Measurements from ENCODE around the gene CGA.

The CGA gene

DNA sequence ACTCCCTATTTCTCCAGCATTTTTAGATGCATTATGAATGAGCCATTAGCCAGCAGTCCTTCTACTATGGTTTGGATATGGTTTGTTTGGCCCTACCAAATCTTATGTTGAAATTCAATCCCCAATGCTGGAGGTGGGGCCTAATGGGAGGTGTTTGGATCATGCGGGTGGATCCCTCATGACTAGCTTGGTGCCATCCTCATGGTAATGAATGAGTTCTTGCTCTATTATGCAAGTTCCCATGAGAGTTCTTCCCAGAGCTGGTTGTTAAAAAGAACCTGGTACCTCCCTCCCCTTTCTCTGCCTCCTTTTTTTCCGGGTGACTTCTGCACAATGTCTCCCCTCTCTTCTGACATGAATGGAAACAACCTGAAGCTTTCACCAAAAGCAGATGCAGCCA is 6.2 kb upstream of the CGA start:
- no peak overlapping the region for H3K4me3 ChIP-seq (ENCODE audit: low read depth in 1 of 2, low read length in 1 of 2)
- no peaks in the 10 kb centered on the region for H3K9me3 ChIP-seq
- H3K36me3 ChIP-seq = no peaks in the 10 kb centered on the region
- peaks cover 57 to 83% of the 10 kb centered on the region in 2 experiments for H3K4me1 ChIP-seq (ENCODE audit: control insufficient read depth in 1 of 2, insufficient read depth in 1 of 2, low read depth in 1 of 2, low read length in 1 of 2)
- H3K27ac ChIP-seq = peak overlapping the region; percentile 69
- TF ChIP-seq, protein P1, sequence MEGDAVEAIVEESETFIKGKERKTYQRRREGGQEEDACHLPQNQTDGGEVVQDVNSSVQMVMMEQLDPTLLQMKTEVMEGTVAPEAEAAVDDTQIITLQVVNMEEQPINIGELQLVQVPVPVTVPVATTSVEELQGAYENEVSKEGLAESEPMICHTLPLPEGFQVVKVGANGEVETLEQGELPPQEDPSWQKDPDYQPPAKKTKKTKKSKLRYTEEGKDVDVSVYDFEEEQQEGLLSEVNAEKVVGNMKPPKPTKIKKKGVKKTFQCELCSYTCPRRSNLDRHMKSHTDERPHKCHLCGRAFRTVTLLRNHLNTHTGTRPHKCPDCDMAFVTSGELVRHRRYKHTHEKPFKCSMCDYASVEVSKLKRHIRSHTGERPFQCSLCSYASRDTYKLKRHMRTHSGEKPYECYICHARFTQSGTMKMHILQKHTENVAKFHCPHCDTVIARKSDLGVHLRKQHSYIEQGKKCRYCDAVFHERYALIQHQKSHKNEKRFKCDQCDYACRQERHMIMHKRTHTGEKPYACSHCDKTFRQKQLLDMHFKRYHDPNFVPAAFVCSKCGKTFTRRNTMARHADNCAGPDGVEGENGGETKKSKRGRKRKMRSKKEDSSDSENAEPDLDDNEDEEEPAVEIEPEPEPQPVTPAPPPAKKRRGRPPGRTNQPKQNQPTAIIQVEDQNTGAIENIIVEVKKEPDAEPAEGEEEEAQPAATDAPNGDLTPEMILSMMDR (IDR thresholded peaks at IDR 0.05) = no peak
- H3K27me3 ChIP-seq = no peaks in the 10 kb centered on the region

DNA sequence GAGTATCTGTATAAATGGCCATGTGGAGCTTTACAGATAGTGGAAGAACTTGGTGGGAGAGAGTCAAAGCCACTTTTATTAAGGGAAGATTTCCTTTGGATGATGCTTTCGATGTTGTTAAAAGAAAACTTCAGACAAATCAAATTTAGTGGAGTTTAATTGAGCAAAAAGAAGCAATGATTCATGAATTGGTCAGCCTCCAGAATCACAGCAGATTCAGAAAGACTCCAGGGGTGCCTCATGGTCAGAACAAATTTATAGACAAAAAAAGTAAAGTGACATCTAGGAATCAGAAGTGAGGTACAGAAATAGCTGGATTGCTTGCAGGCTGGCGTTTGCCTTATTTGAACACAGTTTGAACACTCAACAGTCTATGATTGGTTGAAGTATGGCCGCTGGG is 5.3 kb upstream of the CGA start:
- TF ChIP-seq, protein P1 (IDR thresholded peaks at IDR 0.05) = no peak
- Histone ChIP-seq H3K27me3 (no peaks in the 10 kb centered on the region), H3K4me3 (ENCODE audit: low read depth in 1 of 2, low read length in 1 of 2) (no peak overlapping the region), H3K4me1 (ENCODE audit: control insufficient read depth in 1 of 2, insufficient read depth in 1 of 2, low read depth in 1 of 2, low read length in 1 of 2) (peaks cover 51 to 74% of the 10 kb centered on the region in 2 experiments), H3K27ac (peak overlapping the region; percentile 78), H3K9me3 (no peaks in the 10 kb centered on the region), H3K36me3 (no peaks in the 10 kb centered on the region)

DNA sequence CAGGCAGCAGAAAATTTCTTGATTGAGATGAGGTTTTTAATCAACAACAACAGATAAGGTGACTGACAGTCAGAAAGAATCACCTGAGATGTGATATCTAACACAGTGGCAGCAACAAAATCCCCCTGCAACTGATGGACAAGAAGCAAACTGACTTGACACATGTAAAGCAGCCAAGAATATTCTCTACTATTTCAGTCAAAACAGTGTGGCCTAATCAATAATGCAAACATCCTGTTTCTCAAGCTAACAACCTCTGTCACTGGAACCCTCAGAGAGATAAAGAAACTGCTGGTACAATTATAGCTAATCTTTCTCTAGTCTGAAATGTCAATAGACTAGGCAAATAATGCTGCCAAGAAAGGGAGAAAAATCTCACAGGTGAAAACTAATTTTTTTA is 4.6 kb upstream of the CGA start:
- Histone ChIP-seq H3K4me3 (ENCODE audit: low read depth in 1 of 2, low read length in 1 of 2) (no peak overlapping the region), H3K27ac (peak overlapping the region; percentile 78), H3K36me3 (no peaks in the 10 kb centered on the region), H3K27me3 (no peaks in the 10 kb centered on the region), H3K9me3 (no peaks in the 10 kb centered on the region), H3K4me1 (ENCODE audit: control insufficient read depth in 1 of 2, insufficient read depth in 1 of 2, low read depth in 1 of 2, low read length in 1 of 2) (peaks cover 44 to 67% of the 10 kb centered on the region in 2 experiments)
- TF ChIP-seq, protein P1 (IDR thresholded peaks at IDR 0.05) = no peak

DNA sequence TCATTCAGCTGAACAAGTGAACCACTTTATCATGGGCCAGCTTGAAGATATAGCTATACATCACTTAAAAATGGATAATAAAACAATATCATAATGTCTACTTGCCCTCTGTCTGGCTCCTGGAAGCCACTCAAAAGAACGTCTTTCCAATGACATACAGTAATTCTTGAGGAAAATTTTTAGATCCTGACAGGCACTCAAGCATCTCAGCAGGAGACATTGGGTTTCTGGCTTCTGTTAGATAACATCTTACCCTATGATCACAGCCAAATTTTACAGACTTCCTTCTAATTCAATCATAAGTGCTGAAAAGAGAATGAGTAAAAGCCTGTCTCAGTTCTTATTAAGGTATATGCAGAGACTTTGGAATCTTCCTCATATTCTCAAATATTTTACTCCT is 330 bp downstream of the CGA start:
- no peaks in the 10 kb centered on the region for H3K36me3 ChIP-seq
- no peak overlapping the region for H3K27ac ChIP-seq
- TF ChIP-seq, protein P1 (IDR thresholded peaks at IDR 0.05) = no peak
- H3K9me3 ChIP-seq = no peaks in the 10 kb centered on the region
- no peak overlapping the region for H3K4me3 ChIP-seq (ENCODE audit: low read depth in 1 of 2, low read length in 1 of 2)
- peaks cover 19 to 21% of the 10 kb centered on the region in 2 experiments for H3K4me1 ChIP-seq (ENCODE audit: control insufficient read depth in 1 of 2, insufficient read depth in 1 of 2, low read depth in 1 of 2, low read length in 1 of 2)
- no peaks in the 10 kb centered on the region for H3K27me3 ChIP-seq

DNA sequence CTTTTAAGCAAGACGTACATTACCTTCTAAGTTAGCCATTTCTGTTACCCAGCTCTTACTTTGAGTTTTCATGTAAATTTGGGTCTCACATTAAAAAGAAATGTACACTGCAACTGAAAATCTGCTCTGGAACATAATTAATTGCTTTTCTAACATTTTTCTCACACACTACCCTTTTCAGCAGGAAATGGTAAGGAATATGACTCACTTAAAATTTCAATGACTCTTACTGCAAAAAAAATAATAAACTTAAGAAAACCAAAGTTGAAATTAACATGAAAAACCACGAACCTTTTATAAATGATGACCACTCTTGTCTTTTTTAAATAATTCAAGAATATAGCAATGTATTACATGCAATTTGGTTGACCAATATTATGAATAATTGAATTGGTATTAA is 1.3 kb downstream of the CGA start:
- H3K4me1 ChIP-seq (ENCODE audit: control insufficient read depth in 1 of 2, insufficient read depth in 1 of 2, low read depth in 1 of 2, low read length in 1 of 2) = peaks cover 10 to 19% of the 10 kb centered on the region in 2 experiments
- H3K27ac ChIP-seq = no peak overlapping the region
- no peak overlapping the region for H3K4me3 ChIP-seq (ENCODE audit: low read depth in 1 of 2, low read length in 1 of 2)
- H3K9me3 ChIP-seq = no peaks in the 10 kb centered on the region
- H3K36me3 ChIP-seq = no peaks in the 10 kb centered on the region
- H3K27me3 ChIP-seq = no peaks in the 10 kb centered on the region
- TF ChIP-seq, protein P1 (IDR thresholded peaks at IDR 0.05) = no peak

DNA sequence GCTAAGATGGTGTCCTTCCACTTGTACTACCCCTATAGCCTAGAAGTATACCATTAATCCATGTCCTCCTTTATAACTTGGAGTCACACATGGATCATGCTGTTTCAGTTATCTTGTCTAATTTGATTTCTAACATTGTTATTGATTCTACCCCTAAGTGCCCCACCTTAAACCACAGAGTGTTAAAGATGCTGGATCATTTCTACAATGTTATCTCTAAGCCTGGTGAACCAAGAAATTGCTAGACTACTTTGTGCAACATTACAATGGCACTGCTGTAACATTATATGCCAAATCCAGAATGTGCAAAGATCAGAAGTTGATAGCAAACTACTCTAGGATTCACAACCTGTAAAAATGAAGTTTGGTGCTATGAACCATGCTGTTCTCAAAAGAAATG is 1.7 kb downstream of the CGA start:
- no peaks in the 10 kb centered on the region for H3K9me3 ChIP-seq
- TF ChIP-seq, protein P1 (IDR thresholded peaks at IDR 0.05) = no peak
- H3K27me3 ChIP-seq = no peaks in the 10 kb centered on the region
- peaks cover 5 to 15% of the 10 kb centered on the region in 2 experiments for H3K4me1 ChIP-seq (ENCODE audit: control insufficient read depth in 1 of 2, insufficient read depth in 1 of 2, low read depth in 1 of 2, low read length in 1 of 2)
- no peaks in the 10 kb centered on the region for H3K36me3 ChIP-seq
- no peak overlapping the region for H3K27ac ChIP-seq
- H3K4me3 ChIP-seq (ENCODE audit: low read depth in 1 of 2, low read length in 1 of 2) = no peak overlapping the region
